Midbrain (tissue), 1 donor: ENCODE results near the gene BCAS3.

Experiments
- DNase-seq: peaks from one replicate; lab custom pipeline; 2025; lab: John Stamatoyannopoulos, UW

The BCAS3 gene

DNA sequence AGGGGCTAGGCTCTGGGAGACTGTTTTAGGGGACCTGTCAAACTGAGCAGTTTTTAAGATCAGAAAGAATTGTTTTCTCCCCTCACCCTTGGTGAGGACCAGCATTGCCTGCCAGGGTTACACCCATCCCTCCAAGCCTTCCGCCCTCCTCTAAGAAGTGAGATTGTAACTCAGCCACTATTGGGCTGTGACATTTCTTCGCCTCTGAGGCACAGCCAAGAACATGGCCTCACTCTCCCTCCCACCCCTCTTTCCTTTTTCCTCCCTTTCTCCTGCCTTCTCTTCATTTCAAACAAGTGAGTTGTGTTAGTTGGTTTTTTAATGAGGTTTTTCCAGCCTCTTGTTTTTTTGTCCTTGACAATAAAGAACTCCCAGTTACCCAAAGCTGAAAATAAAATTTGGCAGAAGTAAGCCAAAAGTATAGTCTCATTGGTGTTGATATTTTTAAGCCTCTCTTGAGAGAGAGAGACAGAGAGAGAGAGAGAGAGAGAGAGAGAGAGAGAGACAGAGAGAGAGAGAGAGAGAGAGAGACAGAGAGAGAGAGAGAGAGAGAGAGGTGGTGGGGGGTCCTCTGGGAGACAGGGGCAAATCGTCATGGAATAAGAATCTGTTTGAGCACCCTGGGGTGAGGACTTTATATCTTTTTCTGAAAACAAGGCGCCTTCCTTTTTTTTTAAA, 644.8 kb downstream of the BCAS3 start:
- no peak for DNase-seq

- peak; percentile 24 for DNase-seq
These were observed 645.6 kb downstream of the BCAS3 start for GRCh38 chr17:61323003-61323908.

DNA sequence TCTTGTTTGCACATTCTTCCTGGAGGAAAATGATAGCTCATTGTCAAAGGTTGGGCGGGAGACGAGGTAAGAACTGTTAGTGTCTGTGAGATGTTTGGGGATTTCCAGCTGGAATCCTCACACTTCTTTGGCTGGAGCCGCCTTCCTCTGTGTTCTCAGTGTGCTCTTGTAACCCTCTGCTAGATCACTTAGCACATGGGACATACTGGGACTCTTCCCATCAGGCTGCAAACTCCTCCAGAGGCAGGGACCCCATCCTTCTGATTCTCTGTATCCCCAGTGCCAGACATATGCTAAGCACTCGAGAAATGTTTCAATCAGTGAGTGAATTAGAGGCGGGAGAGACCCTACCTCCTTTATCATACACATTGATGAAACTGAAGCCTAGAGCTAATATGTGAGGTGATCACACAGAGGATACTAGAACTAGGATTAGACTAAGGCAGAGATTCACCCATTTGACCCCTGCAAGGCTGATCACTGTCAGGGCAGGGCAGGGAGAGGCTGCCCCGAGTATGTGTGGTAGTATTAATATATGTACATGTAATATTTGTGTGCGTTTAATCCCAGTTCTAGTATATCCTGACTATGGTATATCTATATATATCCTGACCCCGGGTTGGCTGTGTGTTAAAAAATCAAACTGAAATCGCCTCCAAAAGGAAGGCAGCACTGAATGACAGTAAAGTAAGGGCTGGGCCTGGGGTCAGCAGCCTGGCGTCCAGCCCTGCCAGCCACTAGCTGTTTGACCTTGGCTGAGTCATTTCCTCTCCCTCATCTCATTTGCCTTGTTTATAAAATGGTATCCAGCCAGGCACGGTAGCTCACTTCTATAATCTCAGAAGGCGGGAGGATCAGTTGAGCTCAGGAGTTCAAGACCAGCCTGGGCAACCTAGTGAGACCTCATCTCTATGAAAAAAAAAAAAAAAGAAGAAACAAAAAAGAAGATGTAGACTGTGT, 646.5 kb downstream of the BCAS3 start:
- DNase-seq, result no peak

DNA sequence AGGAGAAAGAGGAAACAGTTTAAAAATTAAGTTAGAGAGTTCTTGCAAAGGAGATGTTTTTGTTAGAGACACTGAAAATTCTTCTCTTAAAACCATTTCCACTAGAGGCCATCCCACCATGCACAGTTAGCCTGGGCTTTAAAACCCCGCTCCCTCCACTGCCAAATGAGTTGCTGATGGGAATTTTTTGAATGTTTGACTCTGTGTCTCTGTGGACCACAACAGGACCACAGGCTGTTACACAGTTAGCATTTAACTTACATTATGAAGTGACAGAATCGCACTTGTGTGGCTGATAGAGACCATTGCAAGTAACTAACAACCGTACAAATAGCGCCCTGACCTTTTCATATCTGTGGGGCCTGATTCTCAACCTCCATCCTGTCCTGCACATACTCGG, 647.3 kb downstream of the BCAS3 start:
- DNase-seq, result no peak

DNA sequence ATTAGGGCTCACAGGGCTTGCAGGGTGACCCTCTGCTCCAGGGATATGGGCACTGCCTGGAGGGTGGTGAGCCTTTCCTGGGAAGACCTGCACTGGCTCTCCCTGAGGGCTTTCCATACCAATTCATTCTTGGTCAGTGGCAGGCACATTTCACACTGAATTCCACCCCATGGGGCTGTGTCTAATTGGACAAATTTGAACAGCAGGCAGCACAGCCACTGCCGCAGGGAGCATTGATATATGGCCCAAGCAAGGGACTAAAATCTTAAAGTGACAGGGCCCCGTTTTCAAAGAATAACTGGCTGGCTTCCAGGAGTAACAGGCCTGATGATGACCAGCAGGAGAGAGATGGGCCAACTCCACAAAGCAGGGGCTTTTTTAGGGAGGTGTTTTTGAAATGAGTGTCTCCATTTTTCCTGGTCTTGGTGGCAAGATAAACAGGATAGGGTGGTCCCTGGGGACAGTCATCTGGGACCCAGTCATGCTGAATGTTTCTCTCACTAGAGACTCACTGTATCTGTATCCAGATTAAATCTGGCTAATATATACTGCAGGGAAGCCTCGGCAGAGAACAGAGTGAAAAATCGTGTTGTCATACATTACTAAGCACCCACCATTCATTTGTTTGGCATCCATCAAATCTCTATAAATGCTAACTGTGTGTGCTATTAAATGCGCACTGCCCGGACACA, 647.9 kb downstream of the BCAS3 start:
- no peak for DNase-seq

- no peak for DNase-seq
These were observed 648.7 kb downstream of the BCAS3 start for GRCh38 chr17:61326330-61326729.

- DNase-seq, result no peak
These were observed 650.7 kb downstream of the BCAS3 start for GRCh38 chr17:61328351-61328750.

DNA sequence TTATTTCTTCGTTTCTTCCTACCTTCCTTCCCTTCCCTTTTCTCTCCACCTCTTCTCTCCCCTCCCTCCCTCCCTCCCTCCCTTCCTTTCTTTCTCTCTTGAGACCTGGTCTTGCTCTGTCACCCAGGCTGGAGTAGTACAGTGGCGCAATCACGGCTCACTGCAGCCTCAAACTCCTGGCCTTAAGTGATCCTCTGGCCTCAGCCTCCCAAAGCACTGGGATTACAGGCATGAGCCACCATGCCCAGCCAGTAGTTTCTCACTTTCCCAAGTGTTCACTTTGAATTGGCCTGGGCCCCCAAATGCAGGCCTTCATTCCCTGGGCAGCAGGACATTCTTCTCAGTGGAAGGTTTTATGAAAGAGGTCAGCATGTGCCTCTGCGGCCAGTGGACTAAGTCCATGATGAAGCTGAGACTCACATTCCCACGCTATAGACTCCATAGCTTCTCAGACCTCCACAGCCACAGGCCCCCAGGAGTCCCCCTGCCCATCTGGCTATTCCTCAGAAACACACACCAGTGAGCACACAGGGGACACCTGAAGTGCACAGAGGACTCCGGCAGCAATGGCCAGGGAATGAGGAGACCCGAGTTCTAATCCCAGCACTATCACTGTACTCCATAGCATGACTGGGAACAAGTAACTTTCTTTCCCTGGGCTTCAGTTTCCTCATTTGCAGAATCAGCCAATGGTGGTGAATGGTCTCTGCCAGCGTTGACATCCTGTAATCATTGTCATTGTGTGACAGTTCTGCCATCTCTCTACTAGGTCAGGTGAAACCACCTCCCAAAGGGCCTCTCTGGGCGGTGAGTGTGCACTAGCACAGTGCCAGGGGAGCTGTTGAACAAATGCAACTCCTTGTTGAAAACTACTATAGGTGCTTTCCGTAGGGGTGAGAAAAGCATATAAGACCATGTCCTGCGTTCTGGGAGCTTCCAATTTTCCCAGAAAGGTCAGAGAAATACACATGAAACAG, 652.8 kb downstream of the BCAS3 start:
- DNase-seq, result no peak

DNA sequence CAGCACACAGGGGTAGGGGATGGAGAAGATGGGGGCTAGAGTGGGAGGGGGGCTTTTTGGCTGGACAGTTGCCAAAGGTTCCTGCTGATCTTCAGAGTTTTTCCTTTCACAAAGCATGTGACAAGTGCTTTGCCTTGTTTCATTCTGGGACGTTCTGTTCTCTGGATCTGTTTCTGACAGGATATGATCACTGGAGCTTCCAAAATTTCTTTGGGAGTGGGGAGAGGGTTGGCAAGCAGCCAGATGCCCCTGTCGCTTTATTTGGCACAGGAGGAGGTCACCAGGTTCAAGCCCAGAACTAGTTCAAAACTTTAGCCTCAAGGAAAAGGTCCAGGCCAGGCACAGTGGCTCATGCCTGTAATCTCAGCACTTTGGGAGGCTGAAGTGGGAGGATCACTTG, 653.5 kb downstream of the BCAS3 start:
- DNase-seq, result peak; percentile 7

DNA sequence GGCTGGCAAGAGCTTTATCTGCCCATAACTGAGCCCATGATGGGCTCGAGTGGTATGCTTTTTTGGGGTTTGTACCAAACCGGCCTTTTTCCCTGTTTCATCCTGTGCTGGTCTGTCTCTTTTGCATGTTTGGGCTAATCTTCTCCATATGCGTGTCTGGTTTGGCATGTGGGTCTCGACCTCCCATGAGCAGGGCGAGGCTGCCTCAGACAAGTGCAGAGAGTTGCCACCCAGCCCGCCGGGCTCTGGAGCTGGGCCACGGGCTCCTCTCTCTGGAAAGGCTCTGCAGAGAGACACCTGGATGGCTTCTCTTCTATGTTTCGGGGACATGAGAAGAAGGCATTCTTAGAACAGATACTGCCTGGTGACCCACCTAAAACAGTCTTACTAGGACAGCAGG, 654.2 kb downstream of the BCAS3 start:
- no peak for DNase-seq

DNA sequence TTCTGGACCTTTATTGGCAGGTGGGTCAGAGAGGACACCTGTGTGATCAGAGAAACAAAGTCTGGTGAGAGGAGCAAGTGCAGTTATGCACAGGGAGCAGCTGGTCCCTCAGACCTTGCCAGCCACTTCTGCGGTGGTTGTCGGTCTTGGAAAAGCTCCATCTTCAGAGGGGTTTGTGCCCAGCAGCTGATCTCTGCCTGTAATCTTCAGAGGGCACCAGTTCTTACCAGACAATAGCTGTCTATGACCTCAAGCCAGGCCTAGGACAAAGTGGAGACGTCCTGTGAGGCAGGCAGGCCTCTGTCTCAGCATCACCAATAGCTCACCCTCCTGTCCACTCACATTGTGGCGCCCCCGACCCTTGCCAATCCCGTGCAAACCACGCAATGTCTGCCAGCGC, 655.5 kb downstream of the BCAS3 start:
- no peak for DNase-seq

DNA sequence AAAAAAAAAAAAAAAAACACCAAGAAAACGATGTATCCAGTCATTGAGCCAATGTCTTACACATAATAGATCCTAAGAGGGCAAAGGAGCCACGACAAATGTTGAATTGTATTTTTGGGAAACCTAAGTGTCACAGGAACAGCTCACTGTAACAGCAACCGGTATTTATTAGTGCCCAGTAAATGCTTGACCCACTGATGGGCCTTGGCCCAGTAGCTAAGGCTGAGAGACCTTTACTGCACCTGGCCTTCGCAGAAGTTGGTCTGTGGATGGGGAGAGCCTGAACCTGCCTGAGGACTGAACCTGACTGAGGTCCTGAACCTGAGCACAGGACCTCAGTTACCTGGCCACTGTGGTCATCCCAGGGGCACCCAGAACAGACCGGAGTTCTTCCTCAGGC, 657.0 kb downstream of the BCAS3 start:
- no peak for DNase-seq

DNA sequence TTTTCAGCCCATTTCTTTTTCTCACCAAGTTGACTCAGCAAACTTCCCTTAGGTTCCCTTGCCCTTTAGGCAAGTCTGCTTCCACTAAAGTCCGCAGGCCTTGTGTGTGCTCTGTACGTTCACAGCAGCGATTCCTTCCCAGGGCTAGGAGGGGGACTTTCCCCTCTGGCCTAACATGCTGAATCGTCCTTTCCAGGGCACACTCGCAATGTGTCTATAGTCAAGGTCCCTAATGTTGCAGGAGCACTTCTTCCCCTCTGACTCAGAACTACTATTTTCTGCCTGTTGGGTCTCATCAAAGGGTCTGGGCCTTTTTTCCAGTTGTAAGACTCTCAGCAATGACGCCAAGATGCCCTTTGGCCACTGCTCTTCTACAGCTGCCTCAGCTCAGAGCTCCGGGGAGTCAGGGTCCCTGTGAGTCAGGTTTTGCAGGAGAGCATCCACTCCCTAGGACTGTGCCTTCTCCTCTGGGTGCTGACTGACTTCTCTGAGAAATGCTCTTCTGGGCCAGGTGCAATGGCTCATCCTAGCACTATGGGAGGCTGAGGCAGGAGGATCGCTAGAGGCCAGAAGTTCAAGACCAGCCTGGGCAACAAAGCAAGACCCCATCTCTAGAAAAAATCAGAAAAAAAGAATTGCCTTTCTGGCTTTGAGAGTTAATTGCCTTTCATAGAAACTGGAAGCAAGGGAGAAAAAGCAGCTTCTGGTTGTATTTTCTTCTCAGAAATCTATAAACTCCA, 657.6 kb downstream of the BCAS3 start:
- no peak for DNase-seq

DNA sequence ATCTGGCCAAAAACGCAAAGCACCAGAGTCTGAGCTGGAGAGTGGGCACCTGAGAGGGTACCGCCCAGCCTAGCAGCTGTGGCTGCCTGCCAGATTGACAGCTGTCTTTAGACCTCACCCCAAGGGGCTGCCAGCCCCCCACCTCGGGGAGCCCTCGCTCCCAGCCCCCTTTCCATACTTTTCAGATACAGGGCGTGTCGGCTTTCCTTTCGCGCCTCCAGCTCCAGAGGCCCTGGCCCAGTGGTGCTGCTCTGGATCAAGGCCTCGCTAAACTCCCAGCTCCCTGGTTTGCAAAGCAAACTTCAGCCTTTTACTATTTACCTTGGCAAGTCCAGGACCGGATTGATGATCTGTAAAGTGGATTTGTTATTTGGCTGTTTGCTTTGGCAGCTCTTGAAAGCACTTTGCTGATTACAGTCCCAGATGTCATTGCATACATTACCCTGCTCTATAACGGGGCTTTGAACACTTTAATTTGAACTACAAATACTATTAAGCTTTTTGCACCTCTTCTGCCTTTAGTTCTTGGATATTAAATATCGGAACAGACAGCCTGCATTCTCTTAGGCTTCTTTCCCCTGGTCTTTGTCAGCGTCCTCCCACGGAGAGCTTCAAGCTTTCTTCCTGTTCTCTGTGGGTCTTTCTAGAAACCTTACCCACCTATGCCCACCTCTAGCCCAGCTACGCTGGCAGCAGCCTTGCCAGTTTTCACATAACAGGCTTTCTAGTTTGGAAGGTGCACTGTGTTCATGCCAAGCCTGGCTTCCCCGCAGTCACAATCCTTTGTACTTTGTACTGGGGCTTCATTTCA, 658.4 kb downstream of the BCAS3 start:
- DNase-seq, result no peak

DNA sequence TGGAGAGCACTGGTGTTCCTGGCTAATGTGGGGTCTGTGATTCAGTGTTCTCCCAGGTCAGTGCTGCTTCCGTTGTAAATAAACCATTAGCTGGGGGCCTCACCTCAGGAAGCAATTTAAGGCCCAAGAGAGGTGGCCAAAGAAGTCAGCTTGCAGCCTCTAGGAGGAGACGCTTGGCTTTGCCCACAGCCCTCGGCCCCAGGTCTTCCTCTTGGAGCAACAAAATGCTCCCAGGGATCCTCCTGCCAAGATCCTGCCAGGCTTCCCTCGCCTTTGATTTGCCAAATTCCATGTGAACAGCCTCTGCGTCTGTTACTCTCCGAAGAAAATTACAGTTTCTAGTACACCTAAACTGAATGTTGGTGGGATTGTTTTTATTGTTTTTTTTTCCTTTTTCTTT, 659.6 kb downstream of the BCAS3 start:
- DNase-seq, result peak; percentile 24

DNA sequence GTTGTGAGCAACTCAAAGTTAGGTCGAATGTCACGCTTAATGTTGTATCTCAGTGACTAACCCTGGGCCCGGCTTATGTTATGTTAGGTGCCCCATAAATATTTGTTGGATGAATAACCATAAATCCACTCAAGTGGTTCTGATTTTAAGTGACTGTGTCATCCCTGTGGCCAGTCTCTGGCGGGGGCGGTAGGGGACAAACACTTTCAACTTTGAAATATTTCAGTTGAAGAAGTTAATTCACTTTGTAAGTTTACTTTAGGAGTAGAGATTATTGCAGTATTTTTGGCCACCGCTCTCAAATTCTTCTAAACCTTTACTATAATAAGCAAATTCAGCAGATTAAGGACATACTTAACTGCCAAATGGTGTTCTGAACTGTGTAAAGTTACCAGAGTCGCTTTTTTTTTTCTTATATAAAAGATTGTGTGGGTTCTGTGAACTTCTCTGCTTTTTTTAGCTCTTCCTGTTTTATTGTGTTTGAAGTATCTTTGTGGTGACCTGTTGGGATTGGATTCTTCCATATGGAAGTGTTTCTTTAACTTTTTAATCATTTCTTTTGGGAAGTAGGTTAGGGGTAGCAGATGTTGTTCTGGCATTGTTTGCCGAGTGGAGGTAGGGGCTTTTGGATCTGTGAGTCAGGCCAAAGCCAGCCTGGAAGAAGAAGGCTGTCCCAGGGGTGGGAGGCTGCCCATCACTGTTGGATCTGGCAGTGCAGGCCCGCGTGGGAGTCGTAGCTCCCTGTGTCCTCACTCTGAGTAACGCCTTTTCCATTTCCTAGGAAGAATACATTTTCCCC, 660.5 kb downstream of the BCAS3 start:
- DNase-seq, result no peak

DNA sequence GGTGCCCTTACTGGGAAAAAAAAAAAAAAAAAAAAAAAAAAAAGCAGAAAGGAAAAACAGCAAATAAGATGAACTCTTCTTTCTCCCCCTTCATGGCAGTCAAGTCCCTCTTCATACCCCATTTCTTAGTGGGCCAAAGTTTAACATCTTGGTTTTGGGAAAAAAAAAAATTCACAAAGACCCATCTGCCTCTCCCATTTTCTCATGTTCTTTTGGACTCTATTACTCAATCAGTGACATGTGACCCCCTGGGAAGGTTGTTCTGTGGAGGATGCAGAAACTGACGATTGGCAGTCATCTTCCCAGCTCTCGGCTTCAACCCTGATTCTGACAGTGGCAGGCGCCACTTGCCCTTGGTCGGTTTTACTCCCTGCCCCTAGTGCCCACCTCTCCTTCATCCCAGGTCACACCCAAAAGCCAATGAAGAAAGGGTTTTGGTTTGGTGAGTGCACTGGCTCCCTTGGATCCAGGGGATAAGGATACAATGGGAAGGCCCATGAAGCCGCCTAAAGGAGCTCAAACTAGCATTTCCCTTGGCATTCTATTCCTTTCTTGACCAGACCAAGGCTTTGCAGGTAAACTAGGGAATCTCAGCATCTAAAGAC, 661.3 kb downstream of the BCAS3 start:
- DNase-seq, result no peak
